HCT116 (cell line): Measurements from ENCODE around the gene FAM78B.
A peak's percentile ranks its signal among the peaks of the same experiment; 100 is the strongest.

ENCODE experiments used
- ATF3 ChIP-seq: IDR thresholded peaks from 2 replicates; pipeline ENCODE4 v1.6.1; 2012
- CTCF ChIP-seq, 3 experiments: fragments of 200-600 bp in 1 of 3; sonication (generic) in 1 of 3; IDR thresholded peaks in 2 of 3; conservative IDR thresholded peaks in 1 of 3; 2 replicates each; pipeline ENCODE4 v1.5.1; 2012 to 2017; ENCODE audit warnings: low read depth in 2 of 3, low read length in 2 of 3, antibody characterized with exemption in 1 of 3, borderline replicate concordance in 1 of 3, control low read depth in 1 of 3, mild to moderate bottlenecking in 1 of 3, mixed read lengths in 1 of 3, mixed run types in 1 of 3, moderate library complexity in 1 of 3; ENCODE audit not compliant: insufficient read depth in 1 of 3
- EGR1 ChIP-seq: IDR thresholded peaks from 2 replicates; pipeline ENCODE4 v1.6.1; 2012; ENCODE audit warnings: low read depth
- POLR2AphosphoS5 ChIP-seq: IDR thresholded peaks from 2 replicates; pipeline ENCODE4 v1.6.1; 2011; ENCODE audit warnings: mild to moderate bottlenecking, low read depth, low read length, moderate library complexity
- RAD21 ChIP-seq: IDR thresholded peaks from 2 replicates; pipeline ENCODE4 v1.6.1; 2012; ENCODE audit warnings: low read depth, mild to moderate bottlenecking
- SIN3A ChIP-seq: IDR thresholded peaks from 2 replicates; pipeline ENCODE4 v1.6.1; 2012; ENCODE audit warnings: low read depth
- ZFX ChIP-seq: fragments of 450-650 bp; IDR thresholded peaks from 2 replicates; pipeline ENCODE4 v1.6.1; 2017
- ZNF274 ChIP-seq: fragments of 200-500 bp; sonication (Bioruptor generic); IDR thresholded peaks from 2 replicates; pipeline ENCODE4 v1.6.1; 2014; ENCODE audit warnings: mild to moderate bottlenecking, low read depth, low read length, inconsistent platforms
- TF ChIP-seq, protein P1 (sequence below): IDR thresholded peaks from 2 replicates; pipeline ENCODE4 v1.6.1; 2012; ENCODE audit warnings: low read depth

DNA sequence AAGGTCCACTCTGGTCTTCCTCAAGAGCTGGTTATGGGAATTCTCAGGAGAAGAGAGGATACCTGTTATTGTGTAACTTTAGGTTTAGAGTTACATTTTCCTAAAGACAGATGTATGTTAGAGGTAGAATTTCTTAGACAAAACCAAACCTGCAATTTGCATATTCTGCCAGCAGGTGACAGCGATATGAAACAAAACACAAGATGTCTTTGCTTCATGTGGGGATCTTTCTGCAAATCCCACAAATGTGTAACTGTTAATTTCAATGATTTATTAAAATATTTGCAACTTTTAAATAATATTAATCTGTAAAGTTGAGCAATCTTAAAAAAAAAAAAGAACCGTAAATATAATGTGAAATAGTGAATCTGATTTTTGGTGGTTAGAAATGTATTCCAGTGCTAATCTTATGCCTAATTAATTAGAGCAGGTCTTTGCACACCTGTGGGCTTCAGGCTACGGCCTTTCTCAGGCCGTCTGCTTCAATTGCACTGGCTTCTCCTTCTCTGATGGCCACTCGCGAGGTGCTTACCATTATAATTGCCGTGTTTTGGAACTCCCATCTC, 33.4 kb downstream of the FAM78B start:
- no peak for TF ChIP-seq EGR1
- peak; percentile 35 to 68 (median 62); a peak in 5 of 6 replicates for TF ChIP-seq CTCF (IDR thresholded peaks at IDR 0.05 in 2 of 3, conservative IDR thresholded peaks at IDR 0.05 in 1 of 3; ENCODE audit: borderline replicate concordance in 1 of 3, insufficient read depth in 1 of 3, low read depth in 2 of 3, low read length in 2 of 3)
- TF ChIP-seq SIN3A: no peak
- TF ChIP-seq ZFX: no peak
- TF ChIP-seq RAD21: peak; percentile 58
- TF ChIP-seq POLR2AphosphoS5: no peak
- no peak for TF ChIP-seq ATF3
- TF ChIP-seq, protein P1, sequence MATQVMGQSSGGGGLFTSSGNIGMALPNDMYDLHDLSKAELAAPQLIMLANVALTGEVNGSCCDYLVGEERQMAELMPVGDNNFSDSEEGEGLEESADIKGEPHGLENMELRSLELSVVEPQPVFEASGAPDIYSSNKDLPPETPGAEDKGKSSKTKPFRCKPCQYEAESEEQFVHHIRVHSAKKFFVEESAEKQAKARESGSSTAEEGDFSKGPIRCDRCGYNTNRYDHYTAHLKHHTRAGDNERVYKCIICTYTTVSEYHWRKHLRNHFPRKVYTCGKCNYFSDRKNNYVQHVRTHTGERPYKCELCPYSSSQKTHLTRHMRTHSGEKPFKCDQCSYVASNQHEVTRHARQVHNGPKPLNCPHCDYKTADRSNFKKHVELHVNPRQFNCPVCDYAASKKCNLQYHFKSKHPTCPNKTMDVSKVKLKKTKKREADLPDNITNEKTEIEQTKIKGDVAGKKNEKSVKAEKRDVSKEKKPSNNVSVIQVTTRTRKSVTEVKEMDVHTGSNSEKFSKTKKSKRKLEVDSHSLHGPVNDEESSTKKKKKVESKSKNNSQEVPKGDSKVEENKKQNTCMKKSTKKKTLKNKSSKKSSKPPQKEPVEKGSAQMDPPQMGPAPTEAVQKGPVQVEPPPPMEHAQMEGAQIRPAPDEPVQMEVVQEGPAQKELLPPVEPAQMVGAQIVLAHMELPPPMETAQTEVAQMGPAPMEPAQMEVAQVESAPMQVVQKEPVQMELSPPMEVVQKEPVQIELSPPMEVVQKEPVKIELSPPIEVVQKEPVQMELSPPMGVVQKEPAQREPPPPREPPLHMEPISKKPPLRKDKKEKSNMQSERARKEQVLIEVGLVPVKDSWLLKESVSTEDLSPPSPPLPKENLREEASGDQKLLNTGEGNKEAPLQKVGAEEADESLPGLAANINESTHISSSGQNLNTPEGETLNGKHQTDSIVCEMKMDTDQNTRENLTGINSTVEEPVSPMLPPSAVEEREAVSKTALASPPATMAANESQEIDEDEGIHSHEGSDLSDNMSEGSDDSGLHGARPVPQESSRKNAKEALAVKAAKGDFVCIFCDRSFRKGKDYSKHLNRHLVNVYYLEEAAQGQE: no peak
- no peak for TF ChIP-seq ZNF274
